Measurements from ENCODE around the gene CRIP1.

Gene CRIP1

DNA sequence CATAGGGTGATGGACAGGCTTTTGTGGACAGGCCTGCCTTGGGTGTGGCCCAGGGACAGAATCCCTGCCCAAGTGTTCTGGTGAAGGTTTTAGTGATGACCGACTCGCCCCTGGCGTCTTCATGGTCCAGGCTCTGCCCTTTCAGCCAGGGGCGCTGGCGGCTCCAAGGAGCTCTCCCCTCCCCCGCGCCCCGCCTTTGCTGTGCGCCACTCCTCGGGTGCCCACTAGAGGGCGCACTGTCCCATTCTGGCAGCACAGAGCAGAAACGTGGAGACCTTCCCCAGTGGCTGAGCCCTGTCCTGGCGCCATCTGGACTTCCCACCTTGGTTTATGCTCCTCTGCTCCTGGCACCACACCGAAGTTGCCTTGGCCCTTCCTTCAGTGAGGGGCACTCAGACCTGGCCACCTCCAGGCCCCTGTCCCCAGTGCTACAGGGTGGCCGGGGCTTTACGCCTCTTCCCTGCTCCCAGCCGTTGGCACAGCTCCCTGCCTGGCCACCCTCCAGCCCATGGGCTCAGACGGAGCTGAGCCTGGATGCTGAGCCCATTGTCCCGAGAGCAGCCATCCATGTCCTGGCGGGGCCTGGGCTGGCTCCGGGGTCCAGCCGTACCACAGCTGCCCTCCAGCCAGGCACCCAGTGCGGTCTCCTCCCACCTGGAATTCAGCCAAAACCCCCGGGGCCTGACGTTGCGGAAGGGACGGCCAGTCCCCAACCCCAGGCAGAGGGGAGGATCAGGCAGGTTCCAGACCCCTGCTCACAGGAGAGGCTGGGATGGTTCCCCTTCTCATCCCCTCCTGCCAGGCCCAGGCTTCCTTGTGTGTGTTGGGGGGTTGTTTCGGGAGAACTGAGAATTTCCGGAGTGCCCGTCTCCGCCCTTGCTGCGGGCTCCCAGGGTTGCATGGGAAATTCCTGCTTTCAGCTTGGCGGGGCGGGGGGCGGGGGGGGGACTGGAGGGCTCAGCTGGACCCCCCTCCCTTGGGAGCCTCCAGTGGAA lies 5.6 kb upstream of the CRIP1 start:
- TF ChIP-seq, protein P1, sequence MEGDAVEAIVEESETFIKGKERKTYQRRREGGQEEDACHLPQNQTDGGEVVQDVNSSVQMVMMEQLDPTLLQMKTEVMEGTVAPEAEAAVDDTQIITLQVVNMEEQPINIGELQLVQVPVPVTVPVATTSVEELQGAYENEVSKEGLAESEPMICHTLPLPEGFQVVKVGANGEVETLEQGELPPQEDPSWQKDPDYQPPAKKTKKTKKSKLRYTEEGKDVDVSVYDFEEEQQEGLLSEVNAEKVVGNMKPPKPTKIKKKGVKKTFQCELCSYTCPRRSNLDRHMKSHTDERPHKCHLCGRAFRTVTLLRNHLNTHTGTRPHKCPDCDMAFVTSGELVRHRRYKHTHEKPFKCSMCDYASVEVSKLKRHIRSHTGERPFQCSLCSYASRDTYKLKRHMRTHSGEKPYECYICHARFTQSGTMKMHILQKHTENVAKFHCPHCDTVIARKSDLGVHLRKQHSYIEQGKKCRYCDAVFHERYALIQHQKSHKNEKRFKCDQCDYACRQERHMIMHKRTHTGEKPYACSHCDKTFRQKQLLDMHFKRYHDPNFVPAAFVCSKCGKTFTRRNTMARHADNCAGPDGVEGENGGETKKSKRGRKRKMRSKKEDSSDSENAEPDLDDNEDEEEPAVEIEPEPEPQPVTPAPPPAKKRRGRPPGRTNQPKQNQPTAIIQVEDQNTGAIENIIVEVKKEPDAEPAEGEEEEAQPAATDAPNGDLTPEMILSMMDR (IDR thresholded peaks at IDR 0.05; ENCODE audit: insufficient read depth, low read length, poor library complexity, severe bottlenecking): peak; percentile 98
- Histone ChIP-seq H3K4me3 (replicated peaks; ENCODE audit: low read depth, low read length) (peak overlapping the region; percentile 19), H3K36me3 (ENCODE audit: control insufficient read depth, insufficient read depth, low read length) (no peaks in the 10 kb centered on the region), H3K27me3 (replicated peaks; ENCODE audit: control insufficient read depth, insufficient read depth, low read length) (no peaks in the 10 kb centered on the region; the same call in 1 of the 2 replicates)
- peak; percentile 82 for DNase-seq (ENCODE audit: extremely low read depth, insufficient read length)

DNA sequence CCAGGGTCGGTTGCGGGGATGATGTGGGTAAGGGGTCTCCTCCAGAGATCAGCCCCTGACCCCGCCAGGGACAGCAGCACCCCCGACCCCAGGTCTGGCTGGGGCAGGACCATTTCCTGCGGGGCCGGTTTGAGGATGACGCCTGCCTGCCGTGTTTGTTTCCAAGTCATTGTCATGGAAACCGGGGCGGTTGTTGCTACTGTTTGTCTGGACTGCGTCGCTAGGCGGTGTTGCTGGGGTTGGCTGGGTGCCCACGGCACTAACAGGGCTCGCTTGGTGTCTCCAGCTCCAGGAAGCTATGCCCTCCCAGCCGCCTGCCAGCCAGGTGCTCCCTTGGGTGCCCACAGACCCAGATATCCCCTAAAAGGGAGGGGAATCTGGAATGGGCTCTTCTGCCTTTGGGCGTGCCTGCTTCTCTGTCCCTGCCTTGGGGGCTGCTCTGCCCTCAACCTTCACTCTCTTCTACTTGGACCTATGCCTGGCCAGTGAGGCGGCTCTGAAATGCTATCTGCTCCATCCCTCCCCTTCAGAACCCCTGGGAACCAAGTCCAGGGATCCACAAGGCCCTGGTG lies 4.7 kb upstream of the CRIP1 start:
- Histone ChIP-seq H3K27me3 (replicated peaks; ENCODE audit: control insufficient read depth, insufficient read depth, low read length) (no peaks in the 10 kb centered on the region; the same call in 1 of the 2 replicates), H3K36me3 (ENCODE audit: control insufficient read depth, insufficient read depth, low read length) (no peaks in the 10 kb centered on the region), H3K4me3 (replicated peaks; ENCODE audit: low read depth, low read length) (no peak overlapping the region)
- TF ChIP-seq, protein P1 (IDR thresholded peaks at IDR 0.05; ENCODE audit: insufficient read depth, low read length, poor library complexity, severe bottlenecking): peak; percentile 39
- DNase-seq (ENCODE audit: extremely low read depth, insufficient read length): peak; percentile 82

DNA sequence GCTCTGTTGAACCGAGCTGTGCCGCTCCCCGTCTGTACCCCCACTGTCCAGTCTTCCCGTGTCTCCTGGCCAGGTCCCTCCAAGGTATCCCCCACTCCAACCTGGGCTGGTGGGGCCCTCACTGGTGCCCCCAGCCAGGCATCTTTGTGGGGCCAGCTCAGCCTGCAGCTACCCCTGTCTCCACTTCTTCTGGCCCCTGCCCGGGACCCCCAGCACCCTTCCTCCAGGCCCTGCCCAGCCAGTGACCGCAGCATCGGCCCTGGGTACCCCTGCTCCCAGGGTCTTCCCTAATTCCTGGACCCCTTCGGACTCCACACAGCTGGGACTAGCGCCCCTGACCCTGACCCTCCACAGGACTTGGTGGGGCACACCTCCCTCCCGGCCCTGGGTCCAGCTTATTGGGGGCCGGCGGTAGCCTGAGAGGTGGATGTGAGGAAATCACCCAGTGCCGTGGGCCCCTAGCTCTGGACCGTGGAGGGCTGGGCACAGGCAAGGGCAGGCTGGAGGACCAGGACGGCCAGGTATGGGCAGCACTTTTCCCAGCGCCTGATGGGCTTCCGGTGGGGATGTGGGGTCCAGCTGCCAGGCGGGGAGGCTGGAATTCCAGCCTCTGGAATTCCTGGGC lies 4.1 kb upstream of the CRIP1 start:
- DNase-seq (ENCODE audit: extremely low read depth, insufficient read length): no peak
- Histone ChIP-seq H3K4me3 (replicated peaks; ENCODE audit: low read depth, low read length) (no peak overlapping the region), H3K27me3 (replicated peaks; ENCODE audit: control insufficient read depth, insufficient read depth, low read length) (no peaks in the 10 kb centered on the region; the same call in 1 of the 2 replicates), H3K36me3 (ENCODE audit: control insufficient read depth, insufficient read depth, low read length) (no peaks in the 10 kb centered on the region)
- TF ChIP-seq, protein P1 (IDR thresholded peaks at IDR 0.05; ENCODE audit: insufficient read depth, low read length, poor library complexity, severe bottlenecking): no peak

DNA sequence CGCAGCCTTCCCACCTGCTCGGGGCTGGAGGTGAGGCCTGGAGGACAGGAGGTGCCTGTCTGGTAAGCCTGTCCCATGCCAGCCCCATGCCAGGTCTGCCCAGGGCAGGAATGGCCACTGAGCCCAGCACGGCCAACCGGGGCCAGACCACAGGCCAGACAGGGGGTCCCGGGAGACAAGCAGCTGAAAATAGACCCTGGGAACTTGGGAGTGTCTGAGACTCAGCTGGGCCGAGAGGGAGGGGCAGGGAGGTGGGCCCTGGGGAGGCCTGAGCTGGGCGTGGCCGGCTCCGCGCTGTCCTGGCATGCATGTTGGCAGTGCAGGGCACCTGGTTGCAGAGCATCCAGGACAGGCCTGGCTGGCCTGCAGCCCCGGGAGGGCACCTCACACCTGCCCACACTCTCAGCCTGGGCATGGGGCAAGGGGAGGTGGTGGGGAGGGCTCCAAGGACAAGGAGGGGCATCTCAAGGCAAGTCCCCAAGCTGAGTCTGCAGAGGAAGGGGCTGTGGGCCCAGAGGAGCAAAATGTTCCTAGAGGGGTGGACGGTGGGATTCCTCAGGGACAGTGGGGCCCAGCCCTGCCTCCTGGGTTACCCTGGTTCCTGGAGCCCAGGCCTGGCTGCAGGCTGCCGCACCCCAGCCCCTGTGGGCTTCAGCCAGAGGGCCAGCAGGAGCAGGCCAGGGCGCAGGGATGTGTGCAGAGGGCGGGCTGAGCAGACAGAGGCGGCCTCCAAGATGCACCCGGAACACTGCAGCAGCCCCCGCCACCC lies 3.2 kb upstream of the CRIP1 start:
- DNase-seq (ENCODE audit: extremely low read depth, insufficient read length): no peak
- Histone ChIP-seq H3K4me3 (replicated peaks; ENCODE audit: low read depth, low read length) (no peak overlapping the region), H3K36me3 (ENCODE audit: control insufficient read depth, insufficient read depth, low read length) (no peaks in the 10 kb centered on the region), H3K27me3 (replicated peaks; ENCODE audit: control insufficient read depth, insufficient read depth, low read length) (no peaks in the 10 kb centered on the region; the same call in 1 of the 2 replicates)
- TF ChIP-seq, protein P1 (IDR thresholded peaks at IDR 0.05; ENCODE audit: insufficient read depth, low read length, poor library complexity, severe bottlenecking): no peak
